22Rv1 (cell line): Measurements from ENCODE around the gene TIMM44.

ENCODE experiments used
- H3K27ac ChIP-seq: fragments of 450-650 bp; 2 replicates; pipeline ENCODE4 v1.5.1; 2017
- ZFX ChIP-seq: fragments of 450-650 bp; IDR thresholded peaks from 2 replicates; pipeline ENCODE4 v1.6.1; 2017; ENCODE audit warnings: antibody characterized with exemption, borderline replicate concordance
- TF ChIP-seq, protein P1 (sequence below): fragments of 450-650 bp; IDR thresholded peaks from 2 replicates; pipeline ENCODE4 v1.5.1; 2017; ENCODE audit warnings: mild to moderate bottlenecking

Gene TIMM44

DNA sequence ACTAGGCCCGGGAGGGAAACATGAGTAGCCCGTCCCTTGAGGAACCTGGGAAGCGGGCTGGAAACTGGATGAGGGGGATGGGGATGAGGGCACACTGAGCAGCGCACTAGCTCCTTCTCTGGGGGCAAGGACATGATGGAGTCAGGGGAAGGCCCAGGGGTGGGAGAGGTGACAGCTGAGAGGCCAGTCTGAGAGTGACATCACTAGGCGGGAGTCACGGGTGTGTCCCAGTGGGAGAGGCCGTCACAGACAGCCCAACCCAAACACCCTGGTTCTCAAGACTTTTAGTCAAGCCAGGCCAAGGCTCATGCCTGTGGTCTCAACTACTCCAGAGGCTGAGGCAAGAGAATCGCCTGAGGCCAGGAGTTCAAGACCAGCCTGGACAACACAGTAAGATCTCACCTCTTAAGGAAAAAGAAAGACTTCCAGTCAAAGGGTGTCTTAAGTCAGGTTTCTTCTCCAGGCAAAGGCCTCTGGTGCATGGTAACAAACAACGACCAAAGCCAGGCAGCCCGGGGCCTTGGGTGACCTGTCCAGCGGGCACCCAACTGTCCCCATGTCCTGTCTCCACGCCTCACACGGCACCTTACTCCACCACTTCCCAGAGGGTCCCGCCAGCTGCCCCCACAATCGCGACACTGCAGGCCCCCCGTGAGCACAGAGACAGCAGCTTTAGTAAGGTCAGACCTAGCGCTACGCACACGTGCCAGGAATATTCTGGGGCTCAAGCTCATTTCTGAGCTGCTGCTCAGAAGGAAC, 25.5 kb upstream of the TIMM44 start:
- H3K27ac ChIP-seq: no peak overlapping the region
- no peak for TF ChIP-seq ZFX
- TF ChIP-seq, protein P1, sequence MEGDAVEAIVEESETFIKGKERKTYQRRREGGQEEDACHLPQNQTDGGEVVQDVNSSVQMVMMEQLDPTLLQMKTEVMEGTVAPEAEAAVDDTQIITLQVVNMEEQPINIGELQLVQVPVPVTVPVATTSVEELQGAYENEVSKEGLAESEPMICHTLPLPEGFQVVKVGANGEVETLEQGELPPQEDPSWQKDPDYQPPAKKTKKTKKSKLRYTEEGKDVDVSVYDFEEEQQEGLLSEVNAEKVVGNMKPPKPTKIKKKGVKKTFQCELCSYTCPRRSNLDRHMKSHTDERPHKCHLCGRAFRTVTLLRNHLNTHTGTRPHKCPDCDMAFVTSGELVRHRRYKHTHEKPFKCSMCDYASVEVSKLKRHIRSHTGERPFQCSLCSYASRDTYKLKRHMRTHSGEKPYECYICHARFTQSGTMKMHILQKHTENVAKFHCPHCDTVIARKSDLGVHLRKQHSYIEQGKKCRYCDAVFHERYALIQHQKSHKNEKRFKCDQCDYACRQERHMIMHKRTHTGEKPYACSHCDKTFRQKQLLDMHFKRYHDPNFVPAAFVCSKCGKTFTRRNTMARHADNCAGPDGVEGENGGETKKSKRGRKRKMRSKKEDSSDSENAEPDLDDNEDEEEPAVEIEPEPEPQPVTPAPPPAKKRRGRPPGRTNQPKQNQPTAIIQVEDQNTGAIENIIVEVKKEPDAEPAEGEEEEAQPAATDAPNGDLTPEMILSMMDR: no peak

DNA sequence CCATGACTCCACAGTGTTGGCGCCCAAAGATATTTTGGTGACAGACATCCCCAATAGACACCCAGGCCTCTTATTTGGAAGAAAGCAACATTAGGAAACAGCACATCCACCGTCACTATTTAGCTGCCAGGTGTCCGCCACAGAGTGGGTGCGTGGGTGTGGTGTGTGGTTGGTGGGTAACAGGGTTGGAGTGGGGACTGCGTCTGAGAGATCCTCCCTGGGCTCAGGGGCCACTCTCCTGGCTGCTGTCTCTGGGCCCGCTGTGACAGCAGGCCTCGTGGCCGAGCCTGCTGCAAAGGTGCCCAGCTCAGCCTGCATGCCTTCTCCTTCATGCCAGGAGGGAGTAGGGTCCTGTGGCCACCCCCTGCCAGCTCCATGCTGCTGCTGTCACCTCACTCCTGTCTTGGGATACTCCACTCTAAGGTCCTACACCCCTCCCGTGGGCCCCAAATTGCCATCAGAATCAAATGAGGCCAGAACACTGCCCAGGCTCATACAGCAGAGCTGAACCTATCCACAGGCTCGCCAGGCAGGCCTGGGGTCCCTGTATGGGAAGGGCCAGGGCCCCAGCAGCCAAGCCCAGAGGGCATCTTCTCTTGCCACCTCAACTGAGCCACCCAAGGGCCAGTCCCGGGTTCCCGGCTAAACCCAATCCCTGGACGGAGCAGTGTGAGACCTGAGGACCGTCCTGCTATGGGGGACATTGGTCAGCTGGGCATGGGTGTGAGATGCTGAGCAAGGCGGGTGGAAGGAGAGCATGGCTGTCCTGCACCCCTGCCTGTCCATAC, 24.7 kb upstream of the TIMM44 start:
- TF ChIP-seq, protein P1: no peak
- no peak for TF ChIP-seq ZFX
- H3K27ac ChIP-seq: no peak overlapping the region

DNA sequence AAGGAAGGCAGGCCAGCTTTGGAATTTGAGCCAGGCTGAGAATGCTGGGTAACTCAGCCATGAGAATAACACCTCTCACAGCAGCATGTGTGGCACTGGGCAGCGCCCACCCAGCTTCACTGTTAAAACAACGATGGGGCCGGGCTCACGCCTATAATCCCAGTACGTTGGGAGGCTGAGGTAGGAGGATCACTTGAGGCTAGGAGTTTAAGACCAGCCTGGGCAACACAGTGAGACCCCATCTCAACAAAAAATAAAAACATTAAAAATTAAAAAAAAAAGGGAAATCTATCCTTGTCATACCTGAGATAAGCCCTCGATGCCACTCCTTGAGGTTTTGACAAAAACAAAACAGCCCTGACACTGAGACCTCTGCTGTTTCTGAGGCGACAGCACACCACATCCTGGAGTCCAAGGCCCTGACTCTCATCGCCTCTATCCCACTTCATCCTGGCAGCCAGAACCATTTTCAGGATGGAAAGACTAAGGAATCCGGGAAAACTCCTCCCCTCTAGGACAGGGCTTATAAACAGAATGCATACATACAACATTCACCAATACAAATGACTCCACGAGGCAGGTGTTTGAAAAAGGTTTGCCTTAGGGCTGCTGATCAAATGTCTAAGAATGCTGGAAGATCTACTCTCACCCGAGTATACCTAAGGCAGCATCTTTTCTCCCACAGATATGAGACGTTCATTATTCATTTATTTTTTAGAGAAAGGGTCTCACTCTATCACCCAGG, 22.6 kb upstream of the TIMM44 start:
- H3K27ac ChIP-seq: no peak overlapping the region
- TF ChIP-seq, protein P1: no peak
- TF ChIP-seq ZFX: no peak

DNA sequence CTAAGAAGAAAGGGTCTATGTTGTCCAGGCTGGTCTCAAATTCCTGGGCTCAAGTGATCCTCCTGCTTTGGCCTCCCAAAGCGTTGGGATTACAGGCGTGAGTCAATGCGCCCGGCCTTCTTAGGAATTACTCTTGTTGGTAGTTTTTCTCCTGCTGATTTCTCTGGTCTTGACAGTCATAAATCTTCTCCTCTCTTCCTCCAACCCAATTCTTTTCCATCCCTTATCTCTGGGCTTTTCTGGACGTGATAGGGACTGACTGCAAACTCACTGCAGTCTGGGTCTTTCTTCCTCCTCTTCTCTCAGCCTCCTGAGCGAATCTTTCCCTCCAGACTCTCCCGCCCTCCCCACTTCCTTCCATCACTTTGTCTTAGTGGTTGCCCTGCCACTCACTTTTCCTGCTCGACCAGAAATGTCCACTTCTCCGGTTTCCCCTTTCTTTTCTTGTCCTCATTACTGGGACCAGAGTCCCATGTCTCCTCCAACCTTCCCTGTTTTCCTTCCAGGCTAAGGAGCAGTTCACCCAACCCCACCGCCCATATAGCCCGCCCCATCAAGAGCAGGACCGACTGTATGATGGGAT, 21.9 kb upstream of the TIMM44 start:
- TF ChIP-seq, protein P1: no peak
- TF ChIP-seq ZFX: no peak
- H3K27ac ChIP-seq: no peak overlapping the region

GRCh38 chr19:7963566-7963965, 20.1 kb upstream of the TIMM44 start:
- H3K27ac ChIP-seq: no peak overlapping the region
- TF ChIP-seq, protein P1: no peak
- no peak for TF ChIP-seq ZFX

GRCh38 chr19:7962644-7963268, 19.3 kb upstream of the TIMM44 start:
- TF ChIP-seq, protein P1: no peak
- TF ChIP-seq ZFX: no peak
- H3K27ac ChIP-seq: no peak overlapping the region
